ENCODE results near the gene NPAS3. TPM values are rescaled to one million over a fixed set of nuclear protein-coding genes. Genes with fewer than 3 reads are reported as not detected.
A peak's percentile ranks its signal among the peaks of the same experiment; 100 is the strongest.

The NPAS3 gene
- polyA plus RNA-seq, 3 donors = 8.6 to 10.2 (median 10.2) TPM

DNA sequence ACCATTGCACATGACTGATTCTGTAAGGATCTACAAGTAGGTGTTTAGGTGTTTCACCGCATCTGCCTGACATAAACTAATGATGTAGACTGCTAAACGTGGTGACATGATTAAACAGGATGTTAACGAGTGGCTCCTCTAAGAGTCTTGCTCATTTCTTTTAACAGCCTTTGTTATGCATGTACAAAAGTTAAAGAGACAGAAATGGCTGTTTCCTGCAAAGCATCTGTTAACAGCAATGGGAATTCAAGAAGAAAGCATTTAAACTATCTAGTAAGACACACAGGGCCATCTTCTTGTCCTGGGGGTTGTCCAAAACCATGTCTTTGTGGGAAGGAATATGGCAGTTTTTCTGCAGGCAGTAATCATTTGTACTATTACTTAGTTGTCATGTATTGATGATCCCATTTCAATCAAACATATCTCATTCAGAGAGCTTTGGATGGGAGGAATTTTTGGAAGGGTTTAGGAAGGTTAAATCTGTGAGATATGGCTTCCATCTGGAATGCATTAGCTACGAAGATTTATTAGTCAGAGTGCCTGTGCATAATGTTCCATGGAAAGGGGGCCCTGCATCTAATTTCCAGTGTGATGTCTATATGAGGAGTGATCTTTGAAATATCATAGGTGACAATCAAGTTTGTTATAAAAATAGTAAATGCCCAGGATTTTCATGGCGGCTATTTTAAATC lies 517.1 kb downstream of the NPAS3 start:
- no peak for DNase-seq (ENCODE audit: low read depth in 3 of 3, low spot score in 2 of 3)

DNA sequence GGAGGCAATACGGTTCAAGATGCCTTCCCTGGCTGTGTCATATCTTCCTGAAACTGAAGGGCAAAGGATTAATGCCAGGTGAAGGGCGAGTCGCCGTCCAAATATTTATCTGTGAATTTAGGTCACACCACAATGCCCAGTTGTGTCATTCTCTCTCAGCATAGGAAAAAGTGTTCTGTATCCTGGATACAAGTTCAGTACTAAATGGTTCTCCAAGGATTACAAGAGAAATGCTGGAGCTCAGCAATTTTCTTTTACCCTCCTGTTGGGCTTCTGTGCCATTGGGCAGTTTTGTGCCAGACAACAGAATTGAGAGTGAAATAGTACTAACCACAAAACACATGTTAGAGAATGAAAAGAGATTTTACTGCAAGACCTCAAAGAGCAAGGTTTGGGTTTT lies 518.3 kb downstream of the NPAS3 start:
- DNase-seq (ENCODE audit: low read depth in 3 of 3, low spot score in 2 of 3) = no peak

DNA sequence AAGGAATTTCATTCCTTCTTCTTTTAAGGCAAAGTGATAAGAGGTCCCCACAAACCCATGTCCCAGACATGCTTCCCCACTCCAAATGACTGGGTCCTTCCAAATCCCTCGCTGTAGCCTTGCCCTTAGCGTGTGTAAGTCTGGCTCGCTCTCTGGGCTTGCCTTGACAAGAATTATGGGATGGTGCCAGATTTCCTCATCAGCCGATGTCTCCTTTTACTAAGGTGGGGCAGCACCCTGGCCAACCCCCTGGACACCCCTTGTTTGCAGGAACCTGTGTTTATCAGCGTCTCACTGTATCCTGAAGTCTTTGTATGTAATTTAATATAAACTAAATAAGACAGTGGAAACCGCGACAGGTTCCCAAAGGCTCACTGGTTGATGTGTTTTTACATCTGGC lies 518.9 kb downstream of the NPAS3 start:
- DNase-seq (ENCODE audit: low read depth in 3 of 3, low spot score in 2 of 3) = no peak

DNA sequence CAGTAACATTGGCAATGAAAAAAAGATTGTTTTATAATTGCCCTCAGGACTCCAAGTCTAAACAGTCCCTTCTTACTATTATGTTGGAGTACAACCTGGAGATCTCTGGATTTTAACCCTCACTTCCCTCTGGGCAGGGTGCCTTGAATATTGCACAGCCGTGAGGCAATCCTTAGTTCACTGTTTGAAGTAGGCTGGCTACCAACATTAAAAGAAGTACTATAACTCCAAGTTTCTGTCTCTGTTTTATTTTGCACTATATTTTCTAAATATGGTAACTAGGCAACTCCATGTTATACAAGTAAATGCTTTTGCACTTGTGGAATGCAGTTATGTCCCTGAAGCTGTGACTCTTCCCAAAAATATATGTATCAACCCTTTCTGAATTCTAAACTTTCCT lies 521.5 kb downstream of the NPAS3 start:
- no peak for DNase-seq (ENCODE audit: low read depth in 3 of 3, low spot score in 2 of 3)

DNA sequence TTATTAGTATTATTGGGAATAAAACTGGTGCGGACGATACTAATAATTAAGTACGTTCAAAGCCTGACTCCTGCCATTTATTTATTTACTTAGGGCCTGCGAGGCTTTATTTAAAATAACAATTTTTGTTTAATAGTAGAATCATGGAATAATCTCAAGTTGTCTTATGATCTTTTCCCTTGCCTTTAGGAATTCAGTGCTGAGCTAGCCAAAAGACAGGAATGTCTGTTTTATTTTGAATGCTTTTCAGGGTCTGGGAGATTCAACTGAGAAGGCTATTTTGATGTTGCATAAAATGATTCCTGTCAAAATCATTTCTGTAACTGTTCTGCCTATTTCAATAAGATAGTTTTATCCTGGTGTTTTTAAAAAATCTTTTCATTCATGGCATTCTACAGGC lies 522.4 kb downstream of the NPAS3 start:
- no peak for DNase-seq (ENCODE audit: low read depth in 3 of 3, low spot score in 2 of 3)

DNA sequence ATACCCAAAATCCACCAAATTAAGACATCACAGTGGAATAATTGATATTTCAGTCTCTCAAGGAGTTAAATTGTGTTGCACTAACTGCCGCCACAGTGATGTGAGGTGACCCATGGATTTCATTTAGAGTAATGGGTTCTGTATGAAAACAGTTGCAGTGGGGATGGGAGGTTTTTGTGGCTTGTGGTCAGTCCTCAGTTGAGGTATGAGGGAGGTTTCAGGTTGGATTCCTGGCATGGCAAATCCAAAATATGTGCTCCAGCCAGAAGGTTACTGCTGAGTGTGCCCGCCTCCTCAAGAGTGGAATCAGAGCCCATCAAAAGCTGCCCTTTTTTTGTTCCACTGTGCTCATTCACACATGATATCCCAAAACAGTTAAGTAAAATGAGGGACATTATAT lies 525.1 kb downstream of the NPAS3 start:
- DNase-seq (ENCODE audit: low read depth in 3 of 3, low spot score in 2 of 3) = no peak

DNA sequence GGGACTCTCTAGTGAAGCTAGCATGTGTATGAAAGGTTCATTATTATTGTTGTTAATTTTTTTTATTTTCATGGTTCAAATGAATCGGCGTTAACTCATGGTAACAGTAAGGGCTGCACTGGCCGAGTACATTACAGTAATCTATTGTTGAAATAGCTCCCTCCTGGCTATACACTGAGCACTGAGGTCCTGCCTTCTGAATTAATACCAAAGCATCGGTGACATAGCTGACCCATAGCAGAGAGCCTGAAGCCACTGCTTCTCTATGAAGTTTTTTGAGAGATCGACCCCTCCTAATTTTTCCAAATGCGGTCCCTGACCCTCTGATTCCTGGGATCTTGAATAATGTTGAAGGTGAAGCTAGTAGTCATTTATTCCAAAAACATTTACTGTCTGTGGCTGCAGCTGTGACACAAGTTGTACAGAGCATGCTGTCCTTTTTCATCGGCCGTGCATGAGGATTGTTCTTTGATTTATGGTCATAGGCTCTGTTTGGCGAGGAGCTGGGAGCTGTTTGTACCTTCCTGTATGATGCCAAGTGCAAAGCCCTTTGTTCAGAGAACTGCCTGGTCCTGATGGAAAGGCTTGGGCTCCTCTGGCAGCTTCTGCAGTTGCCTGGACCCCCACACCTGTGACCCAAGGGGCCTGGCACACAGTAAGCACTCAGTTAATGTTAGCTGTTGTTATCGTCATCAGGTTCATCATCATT lies 525.7 kb downstream of the NPAS3 start:
- no peak for DNase-seq (ENCODE audit: low read depth in 3 of 3, low spot score in 2 of 3)

DNA sequence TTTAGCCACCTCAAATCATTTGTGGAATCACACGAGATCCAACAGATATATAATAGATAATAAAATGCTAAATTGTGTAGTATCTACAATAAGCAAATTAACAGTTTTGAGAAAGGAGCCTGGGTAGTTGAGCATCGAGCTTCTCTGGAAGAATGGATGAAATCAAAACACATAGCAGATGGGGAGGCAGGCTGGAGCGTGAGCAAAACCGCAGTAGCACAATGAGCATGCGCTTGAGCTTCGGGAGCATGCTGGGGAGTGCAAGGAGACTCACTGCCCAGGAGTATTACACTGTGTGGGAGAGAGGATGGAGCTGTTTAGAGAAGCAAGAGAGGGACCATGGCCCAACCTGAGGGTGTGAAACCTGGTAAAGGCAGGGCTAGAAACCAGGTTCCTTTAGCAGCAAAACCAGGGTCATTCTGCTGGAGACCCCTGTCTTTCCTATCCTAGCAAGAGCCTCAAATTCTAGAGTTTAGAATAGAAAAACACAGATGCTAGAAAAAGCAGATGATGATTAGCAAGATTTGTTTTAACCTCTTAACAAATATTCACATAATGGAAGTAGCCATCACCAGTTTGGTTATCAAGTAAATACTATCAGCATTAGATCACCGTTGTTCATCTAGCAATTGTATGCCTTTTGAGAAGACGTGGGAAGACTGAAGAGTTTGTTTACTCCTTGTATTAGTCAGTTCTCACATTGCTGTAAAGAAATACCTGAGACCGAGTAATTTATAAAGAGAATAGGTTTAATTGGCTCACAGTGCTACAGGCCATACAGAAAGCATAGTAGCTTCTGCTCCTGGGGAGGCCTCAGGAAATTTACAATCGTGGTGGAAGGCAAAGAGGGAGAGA lies 527.4 kb downstream of the NPAS3 start:
- no peak for DNase-seq (ENCODE audit: low read depth in 3 of 3, low spot score in 2 of 3)

DNA sequence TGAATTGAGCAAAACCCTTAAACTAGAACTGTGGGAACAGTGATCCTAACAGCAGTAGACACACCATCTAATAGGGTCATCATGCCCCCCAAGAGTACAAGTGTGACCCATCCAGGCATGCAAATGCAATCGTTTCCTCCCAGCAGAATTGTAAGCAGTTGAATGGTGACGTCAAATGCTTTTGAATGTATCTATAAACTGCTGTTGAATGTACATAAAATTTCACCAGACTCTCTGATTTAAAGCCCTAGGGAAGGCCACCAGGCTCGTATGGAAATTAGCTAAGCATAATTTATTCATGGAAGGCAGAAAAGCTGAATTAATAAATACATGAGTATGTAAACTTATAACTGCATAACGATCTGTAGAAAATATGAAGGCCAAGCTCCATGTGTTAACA lies 529.3 kb downstream of the NPAS3 start:
- no peak for DNase-seq (ENCODE audit: low read depth in 3 of 3, low spot score in 2 of 3)

DNA sequence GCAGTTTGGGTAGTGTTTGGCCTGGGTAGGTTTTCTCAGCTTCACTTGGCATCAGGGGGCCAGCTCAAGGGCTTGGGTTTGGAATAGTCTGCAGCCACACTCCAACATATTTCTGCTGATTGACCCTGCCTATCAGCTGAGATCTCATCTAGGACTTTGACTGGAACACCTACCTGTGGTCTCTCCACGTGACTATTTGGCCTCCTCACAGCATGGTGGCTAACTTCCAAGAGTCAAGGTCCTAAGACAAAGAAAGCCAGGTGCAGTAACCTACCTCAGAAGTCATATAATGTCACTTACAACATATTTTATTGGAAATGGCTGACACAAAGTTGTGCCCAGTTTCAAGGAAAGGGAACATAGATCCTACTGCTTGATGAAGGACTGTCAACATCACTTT lies 531.2 kb downstream of the NPAS3 start:
- DNase-seq (ENCODE audit: low read depth in 3 of 3, low spot score in 2 of 3) = no peak

DNA sequence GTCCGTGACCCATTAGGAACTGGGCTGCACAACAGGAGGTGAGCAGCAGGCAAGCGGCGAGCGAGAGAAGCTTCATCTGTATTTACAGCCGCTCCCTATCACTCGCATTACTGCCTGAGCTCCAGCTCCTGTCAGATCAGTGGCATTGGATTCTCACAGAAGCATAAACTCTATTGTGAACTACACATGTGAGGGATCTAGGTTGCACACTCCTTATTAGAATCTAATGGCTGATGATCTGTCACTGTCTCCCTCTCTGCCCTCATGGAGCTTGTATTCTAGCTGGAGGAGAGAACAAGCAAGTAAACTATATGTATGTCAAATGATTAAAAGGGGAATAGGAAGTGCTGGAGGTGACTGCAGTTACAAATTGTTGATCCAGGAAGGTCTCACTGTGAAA lies 533.1 kb downstream of the NPAS3 start:
- no peak for DNase-seq (ENCODE audit: low read depth in 3 of 3, low spot score in 2 of 3)

DNA sequence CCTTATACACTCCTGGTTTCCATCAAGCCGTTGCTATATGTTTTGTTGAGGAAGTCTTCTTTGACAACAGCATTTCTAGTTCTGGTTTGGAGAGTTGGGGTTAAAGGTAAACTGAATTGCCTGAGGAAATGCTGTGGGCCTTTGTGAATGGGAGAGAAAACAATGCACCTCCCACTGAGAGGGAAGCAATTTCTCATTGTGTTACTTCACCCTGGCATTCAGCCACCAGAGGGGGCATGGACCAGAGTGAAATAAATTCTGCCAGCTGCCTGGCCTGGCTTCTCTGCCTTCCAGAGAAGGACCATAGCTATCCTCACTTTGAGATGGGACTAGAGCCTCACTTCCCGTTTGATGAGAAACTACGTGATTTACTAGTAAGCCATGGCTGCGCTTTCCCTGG lies 536.9 kb downstream of the NPAS3 start:
- peak; percentile 34 to 51 (median 43) for DNase-seq (ENCODE audit: low read depth in 3 of 3, low spot score in 2 of 3)

DNA sequence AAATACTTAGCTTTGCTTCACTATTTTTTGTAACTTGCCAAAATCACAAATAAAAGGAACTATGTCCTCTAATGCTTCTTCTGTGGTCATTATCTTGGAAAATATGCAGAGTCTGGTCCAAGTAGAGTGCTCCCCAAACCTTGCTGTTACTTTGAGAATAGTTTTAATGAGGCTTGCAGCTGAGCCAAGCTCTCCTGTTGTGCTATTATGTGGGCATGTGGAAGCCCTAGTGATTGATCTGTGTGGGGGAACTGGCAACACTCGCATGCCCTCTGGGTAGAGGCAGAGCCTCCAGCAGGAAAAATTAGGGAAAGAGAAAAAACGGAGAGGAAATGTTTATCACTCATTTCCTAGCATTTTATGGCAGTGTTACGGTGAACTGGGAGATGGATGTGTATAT lies 539.1 kb downstream of the NPAS3 start:
- no peak for DNase-seq (ENCODE audit: low read depth in 3 of 3, low spot score in 2 of 3)

DNA sequence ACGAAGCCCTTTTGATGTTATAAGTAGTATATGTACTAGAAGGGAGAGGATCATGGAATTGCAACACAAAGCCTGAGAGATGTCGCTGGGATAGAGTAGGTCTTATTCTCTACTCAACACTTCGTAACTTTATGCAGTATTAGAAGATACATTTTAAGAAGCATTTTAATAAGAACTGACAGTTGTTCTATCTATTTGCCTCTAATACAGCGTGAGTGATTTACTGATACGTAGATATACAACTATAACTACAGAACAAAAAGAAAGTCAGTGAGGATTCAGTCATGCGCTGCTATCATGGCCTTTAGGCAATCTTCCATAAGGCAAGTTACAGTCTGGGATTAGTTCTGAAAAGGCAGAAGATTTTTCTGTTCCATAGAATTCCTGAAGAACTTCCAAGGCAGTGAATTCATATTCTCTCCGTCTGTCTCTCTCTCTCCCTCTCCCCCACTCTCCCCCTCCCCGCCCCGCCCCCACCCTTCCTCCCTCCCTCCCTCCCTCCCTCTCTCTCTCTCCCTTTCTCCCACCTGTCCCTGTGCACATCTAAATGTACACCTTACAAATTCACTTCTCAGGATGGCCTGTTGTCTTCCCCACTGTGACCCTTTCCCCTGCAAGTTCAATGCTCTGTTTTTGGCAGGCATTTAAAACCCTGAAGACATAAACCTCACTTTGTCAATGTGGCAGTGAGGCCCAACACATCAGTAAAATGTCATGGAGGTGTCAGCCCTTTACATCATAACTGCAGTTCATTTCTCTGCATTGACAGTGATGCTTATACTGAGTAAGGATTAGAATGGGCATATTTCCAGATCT lies 541.6 kb downstream of the NPAS3 start:
- no peak for DNase-seq (ENCODE audit: low read depth in 3 of 3, low spot score in 2 of 3)

DNA sequence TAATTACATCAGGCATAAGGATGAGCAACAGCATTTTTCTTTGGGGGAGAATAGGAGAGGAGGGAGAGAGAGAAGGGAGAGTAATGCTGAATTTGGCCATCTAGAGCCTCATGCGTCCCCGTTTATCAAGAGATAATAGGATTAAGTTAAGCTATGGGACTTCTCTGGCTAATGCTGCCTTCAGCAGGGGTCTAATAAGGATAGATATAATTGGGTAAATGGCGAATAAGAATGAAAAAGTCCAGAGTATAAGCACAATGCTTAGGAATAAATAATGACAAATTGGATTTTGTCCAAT lies 542.2 kb downstream of the NPAS3 start:
- no peak for DNase-seq (ENCODE audit: low read depth in 3 of 3, low spot score in 2 of 3)

DNA sequence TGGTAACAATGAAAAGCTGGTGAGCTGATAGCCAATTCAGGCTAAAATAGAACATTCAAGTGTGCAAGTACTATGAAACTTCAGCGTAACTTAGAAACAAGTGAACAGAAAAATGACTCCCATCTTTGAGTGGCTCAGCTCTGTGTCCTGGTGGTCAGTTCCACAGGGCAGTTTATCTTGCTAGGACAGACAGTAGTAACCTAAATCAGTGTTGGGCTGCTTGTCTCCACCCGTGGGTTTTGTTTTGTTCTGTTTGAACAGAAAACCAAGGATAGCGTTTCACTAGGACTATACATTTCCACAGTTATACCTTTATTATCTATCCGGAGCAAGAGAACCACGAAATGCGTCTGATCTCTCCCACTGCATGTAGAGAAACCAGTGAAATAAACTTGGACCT lies 544.4 kb downstream of the NPAS3 start:
- no peak for DNase-seq (ENCODE audit: low read depth in 3 of 3, low spot score in 2 of 3)

DNA sequence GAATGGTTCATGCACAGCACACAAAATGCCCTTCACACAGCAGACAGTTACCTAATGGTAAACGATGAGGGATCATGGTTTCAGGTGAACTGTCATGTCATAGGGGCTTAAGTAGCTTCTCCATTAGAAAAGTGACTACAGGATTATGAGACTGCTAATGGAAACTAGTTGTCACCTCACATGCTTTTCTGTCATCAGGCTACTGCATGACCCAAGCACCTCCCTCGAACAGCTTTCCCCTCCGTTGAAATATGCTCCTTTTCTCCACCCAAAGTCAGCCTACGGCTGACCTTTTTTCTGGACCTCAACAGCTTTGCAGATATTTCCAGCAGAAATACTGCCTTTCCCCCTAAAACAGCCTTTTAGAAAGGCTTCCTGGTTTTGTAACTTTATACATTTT lies 544.9 kb downstream of the NPAS3 start:
- DNase-seq (ENCODE audit: low read depth in 3 of 3, low spot score in 2 of 3) = no peak

DNA sequence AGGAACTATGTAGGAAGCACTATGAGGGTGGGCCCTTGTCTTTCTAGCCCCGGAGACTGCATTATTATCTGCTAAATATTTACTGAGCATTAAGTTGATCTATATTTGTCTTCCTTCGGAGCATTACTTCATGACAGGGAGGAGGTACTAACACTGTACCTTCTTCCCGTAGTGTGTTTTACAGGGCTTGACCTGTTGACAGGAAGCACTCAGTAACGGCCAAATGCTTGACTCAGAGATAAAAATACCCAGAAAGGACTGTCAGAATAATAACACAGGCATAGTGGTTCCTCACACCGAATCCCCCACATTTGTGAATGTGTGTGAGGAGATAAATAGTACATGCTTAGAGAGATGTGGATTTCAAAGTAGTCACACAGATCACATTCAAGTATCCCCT lies 545.6 kb downstream of the NPAS3 start:
- DNase-seq (ENCODE audit: low read depth in 3 of 3, low spot score in 2 of 3) = no peak

DNA sequence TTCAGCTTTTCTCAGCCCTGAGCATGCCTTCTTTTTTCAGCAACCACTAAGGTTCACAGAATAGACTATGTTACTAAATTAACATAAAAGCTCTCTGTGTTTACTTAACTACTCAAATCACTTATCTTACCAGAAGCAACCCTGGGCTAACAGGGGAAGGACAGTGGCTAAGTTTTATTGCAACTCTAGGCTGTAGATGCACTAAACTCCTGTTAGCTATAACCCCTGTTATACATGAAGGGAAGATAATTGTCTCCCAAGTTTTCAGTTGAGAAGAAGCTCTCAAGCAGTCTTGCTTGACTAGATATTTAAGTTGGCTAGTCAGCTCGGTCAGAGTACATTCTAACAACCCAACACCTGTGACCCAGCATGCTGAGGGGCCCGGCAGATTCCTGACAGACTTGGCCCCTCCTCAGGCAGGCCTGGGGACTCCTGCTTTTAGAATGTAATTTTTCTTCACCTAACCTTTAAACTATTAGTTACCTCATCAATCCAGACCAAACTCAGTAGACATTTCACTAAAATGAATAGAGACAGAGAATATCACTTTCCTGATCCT lies 547.7 kb downstream of the NPAS3 start:
- no peak for DNase-seq (ENCODE audit: low read depth in 3 of 3, low spot score in 2 of 3)

DNA sequence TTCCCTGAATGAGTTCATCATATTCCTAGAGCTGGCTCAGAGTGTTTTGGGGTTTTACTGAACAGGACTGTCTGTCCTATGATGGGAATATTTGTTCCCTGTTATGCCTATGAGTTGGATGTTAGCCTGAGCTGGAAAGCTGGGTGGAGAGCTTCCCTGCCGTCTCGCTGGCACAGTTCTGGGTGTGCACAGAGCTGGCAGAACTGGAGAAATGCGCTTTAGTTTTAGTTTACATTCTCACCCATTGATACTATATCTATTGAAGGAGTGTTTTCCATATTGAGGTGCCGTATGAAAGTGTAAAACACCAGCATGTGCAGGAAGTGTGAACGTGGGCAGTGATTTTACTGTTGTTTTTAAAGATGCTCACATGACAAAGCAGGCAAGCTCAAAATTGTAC lies 549.9 kb downstream of the NPAS3 start:
- no peak for DNase-seq (ENCODE audit: low read depth in 3 of 3, low spot score in 2 of 3)

DNA sequence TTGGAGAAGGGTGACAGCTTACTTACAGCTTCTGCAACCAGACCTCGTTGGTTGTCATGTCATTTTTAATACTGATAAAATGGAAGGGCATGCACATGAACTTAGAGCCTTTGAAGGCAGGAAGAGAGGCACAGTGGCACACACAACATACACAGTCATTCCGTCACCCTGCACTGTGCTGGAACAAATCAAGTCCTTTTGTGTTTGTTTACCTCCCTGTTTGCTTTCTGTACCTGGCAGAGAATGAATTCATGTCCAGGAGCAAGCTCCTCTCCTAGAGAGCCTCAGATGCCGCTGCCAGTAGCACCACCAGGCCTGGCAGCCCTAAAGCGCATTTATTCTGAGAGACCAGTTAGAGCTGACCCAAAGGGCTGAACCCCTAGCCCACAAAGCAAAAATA lies 551.9 kb downstream of the NPAS3 start:
- no peak for DNase-seq (ENCODE audit: low read depth in 3 of 3, low spot score in 2 of 3)
